Keratinocyte (primary cell): ENCODE results near the gene DDX42. TPM values are rescaled to one million over a fixed set of nuclear protein-coding genes. Genes with fewer than 3 reads are reported as not detected.

ENCODE experiments used
- DNase-seq: peaks from one replicate; pipeline ENCODE4 v3.0.0-alpha.2; 2011; ENCODE audit warnings: low read depth, missing footprints, low spot score
- FAIRE-seq: peaks from 2 replicates; lab custom pipeline; 2011; peaks lifted over from hg19 to GRCh38; lab: Jason Lieb, UNC
- H2AFZ ChIP-seq: 2 replicates; pipeline ENCODE4 v1.6.0; 2012; ENCODE audit warnings: low read length, control low read depth, inconsistent platforms; ENCODE audit not compliant: control insufficient read depth
- H3K27ac ChIP-seq: 2 replicates; pipeline ENCODE4 v1.5.1; 2011; ENCODE audit warnings: low read length; ENCODE audit not compliant: control insufficient read depth, insufficient read depth
- H3K27me3 ChIP-seq: 3 replicates; pipeline ENCODE4 v1.6.0; 2011; ENCODE audit warnings: low read length; ENCODE audit not compliant: control insufficient read depth, insufficient read depth; ENCODE audit errors: extremely low read depth
- H3K36me3 ChIP-seq, 2 experiments: 2 replicates in 1 of 2; 3 replicates in 1 of 2; pipeline ENCODE4 v1.5.1; 2011; ENCODE audit warnings: low read length in 2 of 2, mild to moderate bottlenecking in 1 of 2; ENCODE audit not compliant: control insufficient read depth in 2 of 2, insufficient read depth in 2 of 2; ENCODE audit errors: extremely low read depth in 1 of 2
- H3K4me1 ChIP-seq: 3 replicates; pipeline ENCODE4 v1.5.1; 2011; ENCODE audit warnings: low read length; ENCODE audit not compliant: control insufficient read depth, insufficient read depth; ENCODE audit errors: extremely low read depth
- H3K4me2 ChIP-seq: 3 replicates; pipeline ENCODE4 v1.6.0; 2011; ENCODE audit warnings: low read depth, low read length; ENCODE audit not compliant: control insufficient read depth, insufficient read depth; ENCODE audit errors: extremely low read depth
- H3K4me3 ChIP-seq, 3 experiments: fragments of 200-600 bp in 1 of 3; sonication (generic) in 1 of 3; 2 replicates in 2 of 3; 3 replicates in 1 of 3; pipeline ENCODE4 v1.5.1; 2011 to 2016; ENCODE audit warnings: low read length in 3 of 3, mild to moderate bottlenecking in 3 of 3, control low read depth in 2 of 3, inconsistent platforms in 1 of 3, low read depth in 1 of 3, mixed read lengths in 1 of 3, mixed run types in 1 of 3, moderate library complexity in 1 of 3; ENCODE audit not compliant: control insufficient read depth in 2 of 3, insufficient read depth in 2 of 3; ENCODE audit errors: extremely low read depth in 1 of 3
- H3K79me2 ChIP-seq: 2 replicates; pipeline ENCODE4 v1.6.0; 2012; ENCODE audit warnings: low read length; ENCODE audit not compliant: control insufficient read depth, insufficient read depth
- H3K9ac ChIP-seq: 3 replicates; pipeline ENCODE4 v1.6.0; 2011; ENCODE audit warnings: low read length; ENCODE audit not compliant: control insufficient read depth, insufficient read depth; ENCODE audit errors: extremely low read depth
- H3K9me1 ChIP-seq: 3 replicates; pipeline ENCODE4 v1.6.0; 2011; ENCODE audit warnings: low read length; ENCODE audit not compliant: control insufficient read depth, insufficient read depth; ENCODE audit errors: extremely low read depth
- H3K9me3 ChIP-seq: 2 replicates; pipeline ENCODE4 v1.5.1; 2012; ENCODE audit warnings: low read depth, low read length; ENCODE audit not compliant: control insufficient read depth
- H4K20me1 ChIP-seq: 3 replicates; pipeline ENCODE4 v1.6.0; 2011; ENCODE audit warnings: low read length; ENCODE audit not compliant: control insufficient read depth, insufficient read depth; ENCODE audit errors: extremely low read depth
- EZH2 ChIP-seq: IDR thresholded peaks from one replicate; pipeline ENCODE4 v1.6.1; 2012; ENCODE audit warnings: inconsistent platforms, mild to moderate bottlenecking, low read length, moderate library complexity
- dilution Hi-C: fragments of 300-500 bp; cut with MboI; formaldehyde crosslinking; loops from one replicate; pipeline ENCODE4 v1.7.0; 2020; ENCODE audit warnings: low sequenced_read_pairs; ENCODE audit not compliant: extremely low pct_ligation_motif_present
- polyA plus RNA-seq, 5 experiments: library from polyadenylated mRNA; depleted of rRNA in 3 of 5; stranded (reverse) in 3 of 5; stranded (forward) in 1 of 5; unstranded in 1 of 5; fragments of >200 nt; gene quantifications; 1 replicate in 1 of 5; 2 replicates in 3 of 5; 3 replicates in 1 of 5; pipeline versions ENCODE4 v1.2.1 to v1.2.3, GENCODE V29; 2011 to 2012; ENCODE audit warnings: missing spikeins in 2 of 5, low read depth in 1 of 5, low replicate concordance in 1 of 5
- TF ChIP-seq, protein P1 (sequence below), 3 experiments: IDR thresholded peaks in 1 of 3; conservative IDR thresholded peaks in 1 of 3; optimal IDR thresholded peaks in 1 of 3; 2 replicates in 2 of 3; 3 replicates in 1 of 3; pipeline versions ENCODE3 to v1.5.1; 2011; ENCODE audit warnings: low read length in 3 of 3, mild to moderate bottlenecking in 3 of 3, moderate library complexity in 2 of 3, control low read depth in 1 of 3, inconsistent platforms in 1 of 3; ENCODE audit not compliant: insufficient read depth in 2 of 3; ENCODE audit errors: extremely low read depth in 1 of 3

DDX42 gene
- polyA plus RNA-seq, 1 donor (not counting 4 experiments of a cell fraction or from before 2014, with no cell fraction given): 116 TPM

DNA sequence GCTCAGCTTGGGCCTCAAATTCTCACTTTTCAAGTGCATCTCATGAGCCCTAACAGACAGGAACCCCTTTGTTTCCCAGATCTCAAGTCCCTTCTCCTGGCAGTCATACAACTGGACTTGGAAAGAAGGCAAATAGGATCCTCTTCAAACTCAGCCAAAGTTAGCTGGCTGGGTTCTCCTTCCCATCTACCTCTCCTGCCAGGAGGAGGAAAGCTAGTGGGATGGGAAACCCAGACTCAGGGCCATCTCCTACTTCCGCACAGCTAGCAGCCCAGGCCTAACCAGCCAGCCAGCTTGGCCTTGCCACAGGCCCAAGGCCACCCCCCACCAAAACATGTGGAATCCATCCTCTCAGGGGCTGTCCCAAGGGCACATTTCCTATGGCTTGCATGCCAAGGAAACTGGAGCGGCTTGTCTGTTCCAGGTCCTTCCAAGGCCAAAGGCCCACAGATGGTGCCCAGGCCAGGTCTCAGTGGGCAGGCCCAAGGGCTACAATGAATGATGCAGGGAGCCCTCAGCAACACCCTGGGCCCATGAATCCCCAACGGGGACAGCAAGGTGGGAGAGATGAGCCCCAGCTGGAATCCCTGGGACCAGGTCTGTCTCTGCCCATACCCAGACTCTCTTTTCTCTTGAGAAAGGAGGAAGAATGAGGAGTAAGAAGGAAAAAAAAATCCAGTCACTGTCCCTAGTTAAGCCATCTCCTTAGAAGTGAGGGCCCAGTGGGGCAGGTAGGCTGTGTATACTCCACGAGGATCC, 66.8 kb downstream of the DDX42 start:
- H3K9me1 ChIP-seq: peaks cover 2% of the 10 kb centered on the region
- no peaks in the 10 kb centered on the region for H3K9me3 ChIP-seq
- dilution Hi-C loops: no loop called here
- peak overlapping the region; percentile 80 for H3K27ac ChIP-seq
- peaks cover 4% of the 10 kb centered on the region for H4K20me1 ChIP-seq
- peaks cover 39% of the 10 kb centered on the region for H3K4me1 ChIP-seq
- FAIRE-seq (no peak), DNase-seq (no peak)
- peak overlapping the region; percentile 92 to 95 (median 94) for H3K4me3 ChIP-seq
- H2AFZ ChIP-seq: no peak overlapping the region
- TF ChIP-seq, protein P1, sequence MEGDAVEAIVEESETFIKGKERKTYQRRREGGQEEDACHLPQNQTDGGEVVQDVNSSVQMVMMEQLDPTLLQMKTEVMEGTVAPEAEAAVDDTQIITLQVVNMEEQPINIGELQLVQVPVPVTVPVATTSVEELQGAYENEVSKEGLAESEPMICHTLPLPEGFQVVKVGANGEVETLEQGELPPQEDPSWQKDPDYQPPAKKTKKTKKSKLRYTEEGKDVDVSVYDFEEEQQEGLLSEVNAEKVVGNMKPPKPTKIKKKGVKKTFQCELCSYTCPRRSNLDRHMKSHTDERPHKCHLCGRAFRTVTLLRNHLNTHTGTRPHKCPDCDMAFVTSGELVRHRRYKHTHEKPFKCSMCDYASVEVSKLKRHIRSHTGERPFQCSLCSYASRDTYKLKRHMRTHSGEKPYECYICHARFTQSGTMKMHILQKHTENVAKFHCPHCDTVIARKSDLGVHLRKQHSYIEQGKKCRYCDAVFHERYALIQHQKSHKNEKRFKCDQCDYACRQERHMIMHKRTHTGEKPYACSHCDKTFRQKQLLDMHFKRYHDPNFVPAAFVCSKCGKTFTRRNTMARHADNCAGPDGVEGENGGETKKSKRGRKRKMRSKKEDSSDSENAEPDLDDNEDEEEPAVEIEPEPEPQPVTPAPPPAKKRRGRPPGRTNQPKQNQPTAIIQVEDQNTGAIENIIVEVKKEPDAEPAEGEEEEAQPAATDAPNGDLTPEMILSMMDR (optimal IDR thresholded peaks at IDR 0.05 in 1 of 3, IDR thresholded peaks at IDR 0.05 in 1 of 3, conservative IDR thresholded peaks at IDR 0.05 in 1 of 3; ENCODE audit: extremely low read depth in 1 of 3, insufficient read depth in 2 of 3, low read length in 3 of 3): no peak
- TF ChIP-seq EZH2: no peak
- H3K36me3 ChIP-seq: peaks cover 5 to 14% of the 10 kb centered on the region in 2 experiments
- peaks cover 54% of the 10 kb centered on the region for H3K79me2 ChIP-seq
- peak overlapping the region; percentile 100 for H3K4me2 ChIP-seq
- peak overlapping the region; percentile 90 for H3K9ac ChIP-seq
- H3K27me3 ChIP-seq: no peaks in the 10 kb centered on the region

DNA sequence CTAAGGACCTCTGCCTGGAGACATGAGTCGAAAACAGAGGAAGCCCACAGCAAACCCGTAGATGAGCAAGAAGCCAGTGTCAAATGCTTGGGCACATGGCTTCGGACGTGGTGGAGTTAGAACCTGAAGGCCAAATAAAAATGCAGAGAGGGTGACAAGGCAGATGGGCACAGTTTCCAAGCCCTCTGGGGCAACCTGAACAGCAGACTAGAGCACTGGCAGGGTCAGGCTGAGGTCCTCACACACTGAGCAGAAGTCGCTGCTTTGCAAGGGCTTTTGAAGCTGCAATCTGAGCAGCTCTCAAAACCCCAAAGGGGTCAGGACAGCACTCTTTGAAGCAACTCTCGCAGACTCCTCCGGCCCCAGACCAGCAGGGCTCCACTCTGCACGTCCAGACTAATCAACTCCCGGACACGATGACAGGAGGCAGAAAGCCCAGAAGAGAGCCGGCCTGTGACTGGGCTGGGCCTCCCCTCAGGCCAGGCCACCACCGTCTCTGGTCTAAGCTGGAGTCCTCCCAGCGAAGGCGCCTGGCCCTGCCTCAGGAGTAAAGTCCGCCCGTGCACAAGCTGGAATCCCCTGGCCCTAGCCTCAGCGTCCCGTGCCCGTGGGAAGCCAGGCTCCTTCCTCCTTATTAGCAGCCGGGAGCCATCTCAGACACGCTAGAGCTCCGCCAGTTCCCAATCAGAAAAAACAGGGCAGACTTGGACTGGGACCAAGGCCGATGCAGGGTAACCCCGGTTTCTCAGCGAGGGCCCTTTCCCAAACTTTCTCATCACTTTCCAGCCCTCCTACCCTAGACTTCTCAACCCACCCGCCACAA, 67.6 kb downstream of the DDX42 start:
- Histone ChIP-seq H3K9me1 (peaks cover 2% of the 10 kb centered on the region), H3K27me3 (no peaks in the 10 kb centered on the region), H3K9ac (peak overlapping the region; percentile 90), H3K79me2 (peaks cover 52% of the 10 kb centered on the region), H3K9me3 (no peaks in the 10 kb centered on the region), H2AFZ (peak overlapping the region; percentile 43), H3K4me2 (peak overlapping the region; percentile 100), H4K20me1 (peaks cover 4% of the 10 kb centered on the region), H3K36me3 (peaks cover 3 to 10% of the 10 kb centered on the region in 2 experiments), H3K4me1 (peaks cover 39% of the 10 kb centered on the region), H3K27ac (peak overlapping the region; percentile 80), H3K4me3 (peak overlapping the region; percentile 92 to 95 (median 94))
- FAIRE-seq (no peak), DNase-seq (no peak)
- no peak for TF ChIP-seq EZH2
- TF ChIP-seq, protein P1 (optimal IDR thresholded peaks at IDR 0.05 in 1 of 3, IDR thresholded peaks at IDR 0.05 in 1 of 3, conservative IDR thresholded peaks at IDR 0.05 in 1 of 3; ENCODE audit: extremely low read depth in 1 of 3, insufficient read depth in 2 of 3, low read length in 3 of 3): no peak
- dilution Hi-C loops: no loop called here
